Activated T-cell treated with anti-CD3 and anti-CD28 coated beads, Interleukin-2, amount 50 U/mL, for 24 hours (primary cell): ENCODE results near the gene LAMB1.

Source experiments
- DNase-seq: peaks from one replicate; pipeline ENCODE4 v3.0.0-alpha.2; 2020
- H3K27ac Mint-ChIP-seq: 2 replicates; pipeline ENCODE4 v1.8.0; 2020; ENCODE audit warnings: mild to moderate bottlenecking, mixed read lengths
- H3K27me3 Mint-ChIP-seq: 2 replicates; pipeline ENCODE4 v1.8.0; 2020; ENCODE audit warnings: mixed read lengths
- H3K36me3 Mint-ChIP-seq: 2 replicates; pipeline ENCODE4 v1.8.0; 2020; ENCODE audit warnings: low read depth, mixed read lengths
- H3K4me1 Mint-ChIP-seq: 2 replicates; pipeline ENCODE4 v1.8.0; 2020; ENCODE audit warnings: low read depth, mixed read lengths
- H3K4me3 Mint-ChIP-seq: 2 replicates; pipeline ENCODE4 v1.8.0; 2020; ENCODE audit warnings: mild to moderate bottlenecking, moderate library complexity, mixed read lengths
- H3K9me3 Mint-ChIP-seq: 2 replicates; pipeline ENCODE4 v1.8.0; 2020; ENCODE audit warnings: mixed read lengths

LAMB1 gene

DNA sequence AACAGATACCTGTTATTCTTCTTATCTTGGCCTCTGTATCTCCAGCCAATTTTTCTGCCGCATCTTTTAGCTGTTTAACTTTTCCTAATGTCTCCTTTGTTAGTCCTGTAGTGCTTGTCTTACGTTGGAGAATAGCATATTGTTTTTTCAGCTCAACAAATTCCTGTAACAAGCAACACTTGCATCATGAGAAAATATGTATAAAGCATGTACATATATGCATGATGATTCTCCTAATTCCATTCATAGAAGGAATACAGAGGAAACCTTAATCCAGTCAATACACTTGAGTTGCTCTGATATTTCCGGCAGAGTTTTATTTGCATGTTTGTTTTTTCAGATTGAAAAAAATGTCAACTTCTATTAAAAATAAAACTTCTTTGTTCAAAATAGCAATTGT, 26.1 kb upstream of the LAMB1 start:
- H3K4me3 Mint-ChIP-seq, result no peak overlapping the region
- no peaks in the 10 kb centered on the region for H3K4me1 Mint-ChIP-seq
- peaks cover 16% of the 10 kb centered on the region for H3K27me3 Mint-ChIP-seq
- no peak for DNase-seq
- no peak overlapping the region for H3K27ac Mint-ChIP-seq
- H3K9me3 Mint-ChIP-seq, result no peaks in the 10 kb centered on the region
- no peaks in the 10 kb centered on the region for H3K36me3 Mint-ChIP-seq

GRCh38 chr7:108028111-108028510, 25.1 kb upstream of the LAMB1 start:
- H3K36me3 Mint-ChIP-seq, result no peaks in the 10 kb centered on the region
- no peaks in the 10 kb centered on the region for H3K4me1 Mint-ChIP-seq
- no peak overlapping the region for H3K27ac Mint-ChIP-seq
- no peak overlapping the region for H3K4me3 Mint-ChIP-seq
- H3K9me3 Mint-ChIP-seq, result no peaks in the 10 kb centered on the region
- DNase-seq, result no peak
- peaks cover 16% of the 10 kb centered on the region for H3K27me3 Mint-ChIP-seq

- Mint-ChIP-seq H3K4me3 (no peak overlapping the region), H3K4me1 (no peaks in the 10 kb centered on the region), H3K9me3 (no peaks in the 10 kb centered on the region), H3K27ac (no peak overlapping the region), H3K27me3 (peaks cover 16% of the 10 kb centered on the region), H3K36me3 (no peaks in the 10 kb centered on the region)
- no peak for DNase-seq
Measured at GRCh38 chr7:108027239-108027638, 24.3 kb upstream of the LAMB1 start.

DNA sequence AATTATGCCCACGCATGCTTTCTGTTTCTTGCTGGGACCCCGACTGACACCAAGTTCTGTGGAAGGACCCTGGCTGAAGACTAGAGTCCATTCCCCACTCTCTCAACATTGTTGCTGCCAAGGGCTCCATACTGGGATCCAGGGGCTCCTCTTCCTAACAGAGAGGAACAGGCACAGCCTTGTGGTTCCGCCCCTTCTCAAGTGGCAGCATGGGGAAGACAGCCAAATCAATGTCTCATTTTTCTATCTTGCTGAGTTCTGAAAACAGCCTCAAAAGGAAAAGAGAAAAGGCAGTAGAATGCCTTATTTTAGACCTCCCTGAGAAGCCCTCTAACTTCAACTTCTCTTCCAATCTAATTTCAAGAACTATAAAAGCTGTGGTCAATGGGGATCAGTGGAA, 23.7 kb upstream of the LAMB1 start:
- H3K27me3 Mint-ChIP-seq, result peaks cover 16% of the 10 kb centered on the region
- H3K36me3 Mint-ChIP-seq, result no peaks in the 10 kb centered on the region
- no peak overlapping the region for H3K27ac Mint-ChIP-seq
- no peaks in the 10 kb centered on the region for H3K4me1 Mint-ChIP-seq
- DNase-seq, result no peak
- no peaks in the 10 kb centered on the region for H3K9me3 Mint-ChIP-seq
- H3K4me3 Mint-ChIP-seq, result no peak overlapping the region

DNA sequence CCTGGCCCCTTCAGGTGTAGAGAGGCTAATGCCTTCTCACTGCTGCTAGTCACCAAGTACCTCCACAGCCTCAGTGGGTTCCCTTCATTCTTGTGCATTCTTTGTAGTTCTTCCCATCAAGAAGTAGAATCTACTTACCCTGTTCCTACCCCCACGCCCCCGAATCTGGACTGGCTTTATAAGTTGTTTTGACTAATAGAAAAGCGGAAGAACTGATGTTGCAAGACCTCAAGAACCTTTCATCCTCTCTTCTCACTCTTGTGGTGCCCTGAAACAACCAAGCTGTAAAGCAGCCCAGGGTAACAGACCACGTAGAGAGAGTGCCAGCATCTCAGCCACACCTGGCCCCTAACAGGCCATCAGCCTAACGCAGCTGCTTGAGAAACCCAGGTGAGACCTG, 23.2 kb upstream of the LAMB1 start:
- DNase-seq, result no peak
- Mint-ChIP-seq H3K9me3 (no peaks in the 10 kb centered on the region), H3K4me3 (no peak overlapping the region), H3K4me1 (no peaks in the 10 kb centered on the region), H3K36me3 (no peaks in the 10 kb centered on the region), H3K27me3 (peaks cover 16% of the 10 kb centered on the region), H3K27ac (no peak overlapping the region)

- no peak overlapping the region for H3K4me3 Mint-ChIP-seq
- H3K27me3 Mint-ChIP-seq, result peaks cover 19% of the 10 kb centered on the region
Measured at GRCh38 chr7:108024538-108024937, 21.6 kb upstream of the LAMB1 start.

DNA sequence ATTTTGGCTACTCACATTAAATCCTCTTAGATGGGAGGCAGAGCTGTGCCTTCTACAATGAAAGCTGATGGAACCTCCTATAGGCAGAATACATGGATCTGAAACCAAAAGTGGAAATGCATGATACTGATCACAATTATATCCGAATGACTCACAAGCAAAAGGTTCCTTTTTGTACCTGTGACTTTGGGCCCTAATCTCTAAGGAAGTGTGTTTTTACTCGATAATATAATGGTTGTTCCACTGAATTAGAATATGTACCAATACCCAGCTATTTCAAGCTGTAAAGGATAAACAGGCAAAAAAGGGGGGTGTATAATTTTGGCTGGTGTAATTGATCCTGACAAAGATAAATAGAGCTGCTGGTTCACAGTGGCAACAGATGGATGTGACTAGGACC, 17.6 kb upstream of the LAMB1 start:
- Mint-ChIP-seq H3K4me1 (peaks cover 5% of the 10 kb centered on the region), H3K36me3 (no peaks in the 10 kb centered on the region), H3K9me3 (no peaks in the 10 kb centered on the region), H3K27ac (no peak overlapping the region), H3K27me3 (peaks cover 19% of the 10 kb centered on the region), H3K4me3 (no peak overlapping the region)
- DNase-seq, result no peak

More at GRCh38 chr7:108024538-108024937, 21.6 kb upstream of the LAMB1 start:
- H3K27ac Mint-ChIP-seq, result no peak overlapping the region
- no peaks in the 10 kb centered on the region for H3K9me3 Mint-ChIP-seq
- H3K4me1 Mint-ChIP-seq, result no peaks in the 10 kb centered on the region
- no peaks in the 10 kb centered on the region for H3K36me3 Mint-ChIP-seq
- DNase-seq, result no peak

GRCh38 chr7:108018668-108019067, 15.7 kb upstream of the LAMB1 start:
- no peak for DNase-seq
- Mint-ChIP-seq H3K9me3 (no peaks in the 10 kb centered on the region), H3K4me1 (peaks cover 5% of the 10 kb centered on the region), H3K27ac (no peak overlapping the region), H3K4me3 (no peak overlapping the region), H3K27me3 (peaks cover 15% of the 10 kb centered on the region), H3K36me3 (no peaks in the 10 kb centered on the region)

DNA sequence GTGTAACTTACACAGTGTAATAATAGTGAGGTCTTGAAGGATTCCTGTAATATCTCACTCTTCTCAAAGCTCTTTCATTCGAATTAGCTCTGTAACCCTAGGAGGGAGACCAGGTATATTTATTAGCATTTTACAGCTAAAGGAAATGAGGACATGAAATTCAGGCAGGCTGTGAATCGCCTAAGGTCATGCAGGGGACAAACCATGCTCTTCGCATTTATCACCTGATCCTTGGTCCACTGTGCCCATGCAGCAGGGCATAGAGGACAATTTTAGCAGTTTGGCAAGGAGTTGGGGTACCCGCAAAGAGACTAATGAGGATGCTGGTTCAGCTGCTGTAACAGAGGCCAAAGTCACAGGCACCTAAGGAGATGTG, 14.8 kb upstream of the LAMB1 start:
- peaks cover 19% of the 10 kb centered on the region for H3K27me3 Mint-ChIP-seq
- H3K4me3 Mint-ChIP-seq, result no peak overlapping the region
- DNase-seq, result no peak
- H3K9me3 Mint-ChIP-seq, result no peaks in the 10 kb centered on the region
- H3K36me3 Mint-ChIP-seq, result no peaks in the 10 kb centered on the region
- no peak overlapping the region for H3K27ac Mint-ChIP-seq
- H3K4me1 Mint-ChIP-seq, result peaks cover 5% of the 10 kb centered on the region

- Mint-ChIP-seq H3K4me1 (peaks cover 5% of the 10 kb centered on the region), H3K4me3 (no peak overlapping the region), H3K27ac (no peak overlapping the region), H3K9me3 (no peaks in the 10 kb centered on the region), H3K36me3 (no peaks in the 10 kb centered on the region), H3K27me3 (peaks cover 22% of the 10 kb centered on the region)
- DNase-seq, result no peak
Measured at GRCh38 chr7:108016841-108017775, 14.1 kb upstream of the LAMB1 start.

DNA sequence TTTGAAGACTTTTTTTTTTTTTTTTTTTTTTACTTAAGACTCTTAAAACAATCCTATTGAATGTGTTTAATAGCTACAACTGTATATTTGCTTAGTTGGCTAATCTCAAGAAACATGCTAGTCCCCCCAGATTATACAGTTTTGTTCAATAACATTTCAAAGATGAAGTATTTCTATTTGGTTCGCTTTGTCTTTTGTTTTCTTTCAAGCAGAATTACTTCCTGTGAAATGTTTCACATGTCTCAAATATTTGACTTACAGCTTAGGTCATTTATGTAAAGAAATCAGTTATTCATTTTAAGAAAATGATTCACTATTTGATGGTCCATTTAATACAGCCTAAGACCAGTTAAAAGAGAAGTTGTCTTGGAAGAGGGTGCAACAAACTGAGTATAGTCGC, 12.8 kb upstream of the LAMB1 start:
- no peak for DNase-seq
- Mint-ChIP-seq H3K4me3 (no peak overlapping the region), H3K27me3 (peaks cover 23% of the 10 kb centered on the region), H3K27ac (no peak overlapping the region), H3K9me3 (no peaks in the 10 kb centered on the region), H3K36me3 (no peaks in the 10 kb centered on the region), H3K4me1 (peaks cover 5% of the 10 kb centered on the region)

DNA sequence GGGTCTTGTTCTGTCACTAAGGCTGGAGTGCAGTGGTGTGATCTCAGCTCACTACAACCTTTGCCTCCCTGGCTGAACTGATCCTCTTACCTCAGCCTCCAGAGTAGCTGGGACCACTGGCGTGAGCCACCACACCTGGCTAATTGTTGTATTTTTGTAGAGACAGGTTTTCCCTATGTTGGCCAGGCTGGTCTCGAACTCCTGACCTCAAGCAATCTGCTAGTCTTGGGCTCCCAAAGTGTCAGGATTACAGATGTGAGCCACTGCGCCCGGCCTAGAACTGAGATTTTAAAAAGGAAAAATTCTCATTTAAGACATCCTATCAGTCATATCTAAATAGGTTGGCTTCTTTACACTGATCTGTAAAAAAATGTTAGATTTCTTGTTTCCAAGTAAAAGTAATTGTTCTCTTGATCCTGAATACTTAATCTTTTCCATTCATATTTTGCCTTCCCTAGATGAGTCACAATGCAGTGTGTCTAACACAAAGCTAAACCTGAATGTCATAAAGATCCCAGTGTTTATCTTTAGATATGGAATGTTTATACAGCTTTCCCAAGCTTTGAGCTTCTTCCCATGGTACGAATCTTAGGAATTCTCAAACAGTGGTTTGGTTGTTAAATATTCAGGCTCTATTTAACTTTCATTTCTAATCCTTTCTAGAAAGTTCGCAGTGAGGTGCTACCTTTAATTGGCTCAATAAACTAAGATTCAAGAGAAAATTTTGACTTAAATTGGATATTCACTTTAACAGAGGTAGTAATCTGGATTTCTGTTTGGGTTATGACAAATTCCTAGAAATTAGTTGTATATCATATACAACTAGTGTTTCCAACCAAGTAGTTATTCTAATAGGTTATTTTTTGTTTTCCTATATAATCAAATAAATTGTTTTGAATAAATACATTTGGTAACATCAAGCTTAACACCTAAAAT, 12.1 kb upstream of the LAMB1 start:
- Mint-ChIP-seq H3K27me3 (peaks cover 24% of the 10 kb centered on the region), H3K9me3 (no peaks in the 10 kb centered on the region), H3K27ac (no peak overlapping the region), H3K36me3 (no peaks in the 10 kb centered on the region), H3K4me3 (no peak overlapping the region), H3K4me1 (peaks cover 5% of the 10 kb centered on the region)
- DNase-seq, result no peak

- no peak for DNase-seq
- H3K4me3 Mint-ChIP-seq, result no peak overlapping the region
- H3K36me3 Mint-ChIP-seq, result no peaks in the 10 kb centered on the region
Measured at GRCh38 chr7:108014215-108014614, 11.3 kb upstream of the LAMB1 start.

DNA sequence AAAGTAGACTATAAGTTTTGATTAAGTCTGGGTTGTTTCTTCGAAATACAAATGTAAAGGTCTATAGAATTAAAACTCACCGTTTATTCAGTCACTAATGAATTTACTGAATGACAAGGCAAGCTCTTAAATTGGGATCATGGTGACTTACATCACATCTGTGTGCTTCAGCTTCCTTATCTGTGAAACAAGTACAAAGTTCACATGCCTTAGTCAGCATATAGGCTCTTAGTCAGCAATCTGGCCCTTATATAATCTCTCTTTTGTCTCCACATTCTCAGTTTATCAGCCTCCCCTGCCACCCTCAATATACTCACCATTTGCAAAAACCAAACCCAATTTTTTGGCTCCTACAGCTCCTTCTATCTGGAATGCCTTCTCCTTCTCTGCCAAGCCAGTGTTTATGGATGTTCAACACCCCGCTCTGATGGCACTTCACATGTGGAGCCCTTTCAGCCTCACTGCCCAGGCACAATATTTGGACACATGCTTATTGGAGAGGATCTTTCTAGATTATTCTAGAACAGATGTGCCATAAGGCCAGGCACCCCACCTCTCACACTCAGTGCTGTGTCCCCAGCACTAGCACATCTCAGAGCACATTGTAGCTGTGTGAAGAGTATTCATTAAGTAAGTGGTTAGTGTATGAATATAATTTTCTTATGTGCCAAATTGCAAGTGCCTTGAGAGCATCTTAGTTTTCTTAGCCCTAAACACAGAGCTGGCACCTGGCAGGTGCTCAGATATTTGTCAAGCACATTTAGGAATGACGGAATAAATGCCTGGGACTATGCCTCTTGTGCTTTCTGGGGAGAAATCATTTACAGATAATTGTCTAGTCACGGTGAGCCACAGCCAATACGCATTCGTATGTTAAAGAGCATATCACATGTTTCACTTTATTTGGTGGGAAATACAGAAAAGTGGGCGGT, 9.8 kb upstream of the LAMB1 start:
- no peak overlapping the region for H3K4me3 Mint-ChIP-seq
- no peak overlapping the region for H3K27ac Mint-ChIP-seq
- peaks cover 5% of the 10 kb centered on the region for H3K4me1 Mint-ChIP-seq
- H3K36me3 Mint-ChIP-seq, result no peaks in the 10 kb centered on the region
- no peaks in the 10 kb centered on the region for H3K9me3 Mint-ChIP-seq
- H3K27me3 Mint-ChIP-seq, result peaks cover 20% of the 10 kb centered on the region
- no peak for DNase-seq

More at GRCh38 chr7:108014215-108014614, 11.3 kb upstream of the LAMB1 start:
- Mint-ChIP-seq H3K9me3 (no peaks in the 10 kb centered on the region), H3K4me1 (peaks cover 5% of the 10 kb centered on the region), H3K27me3 (peaks cover 17% of the 10 kb centered on the region), H3K27ac (no peak overlapping the region)
